T-cell (primary cell): Measurements from ENCODE around the gene CRYBG2. TPM values are rescaled to one million over a fixed set of nuclear protein-coding genes. Genes with fewer than 3 reads are reported as not detected.

Experiments used
- ATAC-seq, 4 experiments: fragments of 200-7000 bp in 3 of 4; fragments of 150-1000 bp in 1 of 4; cut with Tn5 transposase; replicated peaks in 1 of 4; 1 replicate in 3 of 4; 2 replicates in 1 of 4; pipeline ENCODE4 v1.10.0; 2021; ENCODE audit warnings: moderate library complexity in 3 of 4, mild to moderate bottlenecking in 2 of 4, moderate number of reproducible peaks in 1 of 4
- CTCF ChIA-PET, 2 donors: fragments of 300-600 bp; sonication (Branson Sonifier 250); formaldehyde crosslinking; loops; one replicate each; lab custom pipeline; 2022; ENCODE audit warnings: antibody characterized with exemption in 2 of 2; lab: Charles Lee
- POLR2A ChIA-PET, 2 donors: fragments of 300-600 bp; sonication (Branson Sonifier 250); formaldehyde crosslinking; loops; one replicate each; lab custom pipeline; 2022; ENCODE audit warnings: antibody characterized with exemption in 2 of 2; lab: Charles Lee
- DNase-seq, 35 experiments: peaks; one replicate each; pipeline versions ENCODE4 v3.0.0 to v3.0.0-alpha.2; 2013 to 2023
- H3K27ac ChIP-seq: one replicate; pipeline ENCODE4 v1.5.1; 2013; ENCODE audit warnings: low read length
- H3K27me3 ChIP-seq, 2 experiments: replicated peaks in 1 of 2; 1 replicate in 1 of 2; 2 replicates in 1 of 2; pipeline versions ENCODE4 v1.6.1 to v1.7.0; 2013; ENCODE audit warnings: low read length in 1 of 2, mixed read lengths in 1 of 2; ENCODE audit not compliant: control insufficient read depth in 2 of 2, insufficient read depth in 2 of 2; ENCODE audit errors: extremely low read depth in 1 of 2
- H3K36me3 ChIP-seq, 2 donors: 1 replicate in 1 of 2; 2 replicates in 1 of 2; pipeline versions ENCODE4 v1.6.1 to v1.7.0; 2013; ENCODE audit warnings: low read length in 1 of 2; ENCODE audit not compliant: control insufficient read depth in 2 of 2, insufficient read depth in 1 of 2; ENCODE audit errors: extremely low read depth in 1 of 2
- H3K4me1 ChIP-seq, 2 experiments: 1 replicate in 1 of 2; 2 replicates in 1 of 2; pipeline versions ENCODE4 v1.6.1 to v1.7.0; 2013; ENCODE audit warnings: low read length in 2 of 2, mixed read lengths in 1 of 2; ENCODE audit not compliant: insufficient read depth in 2 of 2, control insufficient read depth in 1 of 2; ENCODE audit errors: extremely low read depth in 1 of 2
- H3K4me3 ChIP-seq, 2 donors: 1 replicate in 1 of 2; 2 replicates in 1 of 2; pipeline versions ENCODE4 v1.5.1 to v1.7.0; 2013; ENCODE audit warnings: mild to moderate bottlenecking in 2 of 2, low read length in 1 of 2, moderate library complexity in 1 of 2; ENCODE audit not compliant: control insufficient read depth in 1 of 2; ENCODE audit errors: extremely low read depth in 1 of 2
- H3K9me3 ChIP-seq: 2 replicates; pipeline ENCODE4 v1.7.0; 2013
- H3K27ac Mint-ChIP-seq, 2 donors: one replicate each; pipeline ENCODE4 v1.8.0; 2020 to 2021; ENCODE audit warnings: mild to moderate bottlenecking in 2 of 2, mixed read lengths in 2 of 2
- H3K27me3 Mint-ChIP-seq, 2 donors: one replicate each; pipeline ENCODE4 v1.8.0; 2021 to 2022; ENCODE audit warnings: mixed read lengths in 2 of 2
- H3K36me3 Mint-ChIP-seq: one replicate; pipeline ENCODE4 v1.8.0; 2021; ENCODE audit warnings: mixed read lengths
- H3K4me1 Mint-ChIP-seq, 3 donors: one replicate each; pipeline ENCODE4 v1.8.0; 2020 to 2022; ENCODE audit warnings: mixed read lengths in 3 of 3, mild to moderate bottlenecking in 1 of 3
- H3K4me3 Mint-ChIP-seq, 3 donors: one replicate each; pipeline ENCODE4 v1.8.0; 2020 to 2022; ENCODE audit warnings: mild to moderate bottlenecking in 3 of 3, mixed read lengths in 3 of 3, moderate library complexity in 3 of 3
- H3K9me3 Mint-ChIP-seq, 3 donors: one replicate each; pipeline ENCODE4 v1.8.0; 2020 to 2022; ENCODE audit warnings: mixed read lengths in 3 of 3
- WGBS: methylation state at CpG from one replicate; pipeline ENCODE4 v1.1.5; 2013; ENCODE audit warnings: missing lambda C conversion rate; ENCODE audit not compliant: insufficient coverage; 5-methylcytosine and 5-hydroxymethylcytosine counted together
- total RNA-seq, 35 experiments: library from RNA in 6 of 35; stranded (reverse) in 6 of 35; fragments of 120-200 nt in 1 of 35; gene quantifications; one replicate each; pipeline versions ENCODE4 v1.2.1 to v1.2.4 and lab custom pipeline; 2013 to 2026

Gene CRYBG2
- total RNA-seq, 5 donors from 2014 or later (not counting 1 experiment from before 2014, with no cell fraction given): 3.0 to 7.3 (median 5.1) TPM

DNA sequence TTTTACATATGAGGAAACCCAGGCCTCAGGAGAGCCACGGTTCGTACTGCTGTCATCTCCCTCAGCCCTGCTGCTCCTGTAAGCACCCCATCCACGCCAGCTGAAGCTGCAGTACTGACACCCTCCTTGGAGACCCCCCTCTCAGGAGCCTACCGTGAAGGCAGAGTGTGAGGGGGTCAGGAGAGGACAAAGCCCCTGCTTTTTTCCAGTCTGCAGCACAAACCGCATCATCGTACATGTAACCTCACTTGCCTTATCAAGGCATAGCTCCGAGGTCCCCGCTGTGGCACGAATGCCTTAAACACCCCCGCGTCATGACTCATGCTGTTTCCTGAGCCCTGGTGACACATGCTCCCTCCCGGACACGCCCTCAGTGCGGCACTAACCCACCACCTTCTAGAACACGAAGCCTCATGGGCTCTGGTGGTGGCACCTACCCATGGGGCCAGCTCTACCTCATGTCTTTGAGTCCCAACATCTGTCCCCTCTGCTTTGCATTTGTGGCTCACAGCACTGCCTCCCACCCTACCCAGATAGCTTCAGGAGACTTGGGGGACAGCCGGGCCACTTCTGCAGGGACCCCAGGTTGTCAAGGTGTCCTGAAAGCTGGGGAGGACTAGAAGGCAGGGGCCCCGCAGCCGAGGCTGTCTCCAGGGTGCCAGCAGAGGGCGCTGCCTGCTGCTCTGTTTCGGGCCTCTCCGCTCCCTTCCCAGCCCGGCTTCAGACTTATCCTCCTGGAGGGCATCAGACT is 69.2 kb downstream of the CRYBG2 start:
- WGBS: 10% methylated on average over 15 of the region's 22 CpGs
- no peaks in the 10 kb centered on the region for H3K27me3 Mint-ChIP-seq
- peak overlapping the region; percentile 99 to 100 for H3K27ac Mint-ChIP-seq
- Histone ChIP-seq H3K9me3 (no peaks in the 10 kb centered on the region), H3K36me3 (peaks cover 9 to 20% of the 10 kb centered on the region in 2 donors), H3K4me3 (peak overlapping the region; percentile 37 to 40), H3K4me1 (peaks cover 65 to 96% of the 10 kb centered on the region in 2 experiments), H3K27ac (peak overlapping the region; percentile 91), H3K27me3 (no peaks in the 10 kb centered on the region)
- CTCF ChIA-PET: interaction anchor here (0.5 to 3.4 kb wide), 17 partner anchors 9 to 720 kb away, joined by 3 to 21 read pairs (median 5); partner anchors contain the start of genes CD52 (in 2 of the 2), CEP85 (in 1 of the 2), UBXN11 (in 1 of the 2) and ZNF593 (in 1 of the 2)
- peak overlapping the region; percentile 87 to 94 (median 91) for H3K4me3 Mint-ChIP-seq
- ATAC-seq (peak; percentile 65 to 76 (median 68)), DNase-seq (peak; percentile 81 to 96 (median 91))
- POLR2A ChIA-PET: interaction anchor here in 1 of 2 donors (1.0 kb wide), 1 partner anchor 30 kb away, joined by 3 read pairs; no protein-coding TSS in a partner anchor
- H3K4me1 Mint-ChIP-seq: peaks cover 89 to 92% (median 91%) of the 10 kb centered on the region in 3 donors
- peaks cover 26% of the 10 kb centered on the region for H3K36me3 Mint-ChIP-seq
- H3K9me3 Mint-ChIP-seq: no peaks in the 10 kb centered on the region

DNA sequence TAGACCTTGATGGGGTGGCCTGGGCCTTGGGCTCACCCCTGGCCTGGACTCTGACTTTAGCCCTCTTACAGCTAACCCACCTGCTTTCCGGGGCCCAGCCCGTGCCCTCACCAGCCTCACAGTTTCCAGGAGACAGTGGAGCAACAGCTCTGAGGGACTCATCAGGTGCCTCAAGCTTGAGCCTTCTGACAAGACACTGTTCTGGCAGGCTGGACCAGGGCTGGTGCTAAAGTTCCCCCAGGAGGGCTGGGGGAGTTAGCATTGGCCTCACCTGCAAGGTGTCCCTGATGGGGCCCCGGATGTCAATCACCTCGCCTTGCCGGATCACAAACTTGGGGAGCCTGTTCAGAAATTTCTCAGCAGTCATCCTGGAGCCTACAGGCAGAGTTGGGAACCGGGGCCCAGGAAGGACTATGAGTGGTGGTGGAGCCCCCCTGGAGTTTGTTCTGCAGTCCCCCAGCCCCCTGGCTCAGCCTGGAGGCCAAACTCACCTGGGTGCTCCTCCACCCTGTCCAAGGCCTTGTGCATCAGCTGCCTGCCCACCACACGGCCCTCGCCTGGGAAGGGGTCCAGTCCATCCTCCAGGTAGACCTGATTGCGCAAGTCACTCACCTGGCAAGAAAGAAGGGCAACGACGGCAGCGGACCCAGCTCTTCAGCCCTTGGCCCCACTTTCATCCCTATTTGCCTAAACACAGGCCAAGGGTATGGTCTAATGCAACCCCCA is 69.9 kb downstream of the CRYBG2 start:
- 57% methylated on average over 11 of the region's 12 CpGs for WGBS
- peak overlapping the region; percentile 99 to 100 for H3K27ac Mint-ChIP-seq
- ChIA-PET CTCF (interaction anchor here (0.5 to 3.4 kb wide), 17 partner anchors 9 to 719 kb away, joined by 3 to 21 read pairs (median 5); partner anchors contain the start of genes CD52 (in 2 of the 2), CEP85 (in 1 of the 2), UBXN11 (in 1 of the 2) and ZNF593 (in 1 of the 2)), POLR2A (interaction anchor here in 1 of 2 donors (1.0 kb wide), 1 partner anchor 31 kb away, joined by 3 read pairs; no protein-coding TSS in a partner anchor)
- H3K4me1 ChIP-seq: peaks cover 62 to 96% of the 10 kb centered on the region in 2 experiments
- H3K27me3 ChIP-seq: no peaks in the 10 kb centered on the region
- H3K4me1 Mint-ChIP-seq: peaks cover 89 to 91% (median 90%) of the 10 kb centered on the region in 3 donors
- peaks cover 9 to 20% of the 10 kb centered on the region in 2 donors for H3K36me3 ChIP-seq
- no peaks in the 10 kb centered on the region for H3K9me3 Mint-ChIP-seq
- H3K4me3 Mint-ChIP-seq: peak overlapping the region; percentile 87 to 94 (median 91)
- peaks cover 26% of the 10 kb centered on the region for H3K36me3 Mint-ChIP-seq
- peak in 1 of 35 experiments; percentile 25 for DNase-seq
- no peak for ATAC-seq
- peak overlapping the region; percentile 37 to 40 for H3K4me3 ChIP-seq
- H3K27ac ChIP-seq: peak overlapping the region; percentile 91
- H3K9me3 ChIP-seq: no peaks in the 10 kb centered on the region
- no peaks in the 10 kb centered on the region for H3K27me3 Mint-ChIP-seq

DNA sequence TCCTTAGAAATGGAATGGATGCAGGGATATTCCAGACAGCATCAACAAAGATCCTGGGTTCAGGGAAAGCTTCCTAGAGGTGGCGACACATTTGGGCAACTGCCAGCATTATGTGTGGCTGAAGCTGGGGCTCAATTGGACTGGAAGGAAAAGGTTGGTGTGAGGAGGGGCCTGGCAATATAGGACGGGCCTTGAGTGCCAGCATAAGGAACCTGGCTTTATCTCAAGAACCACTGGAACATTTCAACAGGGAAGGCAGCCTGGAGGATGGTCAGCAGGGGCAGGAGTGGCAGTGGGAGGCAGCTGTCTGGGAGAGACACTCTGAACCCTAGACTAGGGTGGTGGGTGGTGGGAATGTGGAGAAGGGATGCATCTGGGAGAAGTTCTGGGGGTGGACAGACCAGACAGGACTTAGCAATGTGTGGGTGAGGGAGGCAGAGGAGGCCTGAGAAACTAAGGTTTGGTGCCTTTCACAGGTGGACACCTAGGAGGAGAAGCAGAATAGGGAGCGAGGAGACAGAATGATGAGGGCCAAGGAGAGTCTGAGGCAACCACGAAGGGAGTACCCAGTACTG is 70.6 kb downstream of the CRYBG2 start:
- H3K27ac Mint-ChIP-seq: peak overlapping the region; percentile 99 to 100
- no peaks in the 10 kb centered on the region for H3K9me3 Mint-ChIP-seq
- 73% methylated on average over 2 of the region's 4 CpGs for WGBS
- peak overlapping the region; percentile 91 for H3K27ac ChIP-seq
- peaks cover 89 to 91% (median 90%) of the 10 kb centered on the region in 3 donors for H3K4me1 Mint-ChIP-seq
- H3K36me3 ChIP-seq: peaks cover 9 to 20% of the 10 kb centered on the region in 2 donors
- H3K4me3 Mint-ChIP-seq: peak overlapping the region; percentile 87 to 94 (median 91)
- H3K9me3 ChIP-seq: no peaks in the 10 kb centered on the region
- peaks cover 62 to 96% of the 10 kb centered on the region in 2 experiments for H3K4me1 ChIP-seq
- no peaks in the 10 kb centered on the region for H3K27me3 ChIP-seq
- H3K4me3 ChIP-seq: peak overlapping the region; percentile 6 to 37
- POLR2A ChIA-PET: no interaction called here
- DNase-seq (peak in 1 of 35 experiments; percentile 18), ATAC-seq (no peak)
- no peaks in the 10 kb centered on the region for H3K27me3 Mint-ChIP-seq
- CTCF ChIA-PET: interaction anchor here in 1 of 2 donors (1.7 to 3.4 kb wide), 2 partner anchors 8 to 81 kb away, joined by 4 to 21 read pairs; no protein-coding TSS in a partner anchor
- peaks cover 26% of the 10 kb centered on the region for H3K36me3 Mint-ChIP-seq

DNA sequence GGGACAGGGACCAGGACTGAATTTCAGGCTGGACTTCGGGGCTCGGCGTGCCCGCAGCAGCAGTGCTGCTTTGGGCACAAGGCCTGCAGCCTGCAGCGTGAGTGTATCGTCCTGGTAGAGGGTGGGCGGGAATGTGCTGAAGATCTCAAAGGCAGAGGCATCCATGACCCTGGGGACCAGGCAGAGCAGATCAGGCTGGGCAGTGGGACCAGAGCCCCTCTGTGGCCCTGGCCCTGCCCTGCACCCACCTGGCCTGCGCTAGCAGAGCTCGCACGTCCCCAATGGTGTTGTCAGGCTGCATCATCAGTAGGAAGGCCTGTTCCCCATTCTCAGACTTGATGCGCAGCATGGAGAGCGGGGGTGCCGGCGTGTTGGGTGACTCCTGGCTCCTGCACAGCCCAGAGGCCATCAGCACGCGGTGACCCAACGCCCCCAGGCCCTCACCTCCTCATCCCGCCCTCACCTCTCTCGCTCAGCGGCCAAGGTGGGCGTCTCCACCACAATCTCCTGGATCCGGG is 71.5 kb downstream of the CRYBG2 start:
- H3K36me3 ChIP-seq: peaks cover 9 to 20% of the 10 kb centered on the region in 2 donors
- Mint-ChIP-seq H3K4me1 (peaks cover 85 to 90% (median 89%) of the 10 kb centered on the region in 3 donors), H3K36me3 (peaks cover 26% of the 10 kb centered on the region), H3K9me3 (no peaks in the 10 kb centered on the region), H3K27ac (peak overlapping the region; percentile 99 to 100), H3K27me3 (no peaks in the 10 kb centered on the region), H3K4me3 (peak overlapping the region; percentile 87 to 94 (median 91))
- CTCF ChIA-PET: no interaction called here
- DNase-seq: peak in 1 of 35 experiments; percentile 14
- H3K27me3 ChIP-seq: no peaks in the 10 kb centered on the region
- H3K4me3 ChIP-seq: no peak overlapping the region
- no peaks in the 10 kb centered on the region for H3K9me3 ChIP-seq
- WGBS: 88% methylated on average over 9 of the region's 22 CpGs
- POLR2A ChIA-PET: no interaction called here
- no peak for ATAC-seq
- H3K27ac ChIP-seq: peak overlapping the region; percentile 91
- peaks cover 54 to 96% of the 10 kb centered on the region in 2 experiments for H3K4me1 ChIP-seq

DNA sequence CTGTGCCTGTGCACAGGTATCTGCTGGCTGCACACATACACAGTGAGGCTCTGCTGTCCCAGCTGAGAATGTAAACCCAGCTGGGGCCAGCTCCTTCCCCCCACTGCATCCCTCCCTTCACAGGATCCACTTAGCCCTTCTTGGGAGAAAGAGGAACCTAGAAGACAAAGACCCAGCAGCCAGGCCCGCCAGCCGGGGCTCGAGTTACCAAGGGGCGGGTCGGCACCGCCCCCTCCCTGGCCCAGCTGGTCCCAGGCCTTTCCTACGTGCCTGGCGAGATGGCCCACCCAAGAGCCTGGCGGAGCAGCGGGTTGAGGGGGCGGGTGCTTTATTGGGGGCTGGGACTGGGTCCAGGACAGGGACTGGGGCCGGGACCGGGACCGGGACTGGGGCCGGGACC is 72.0 kb downstream of the CRYBG2 start:
- peak overlapping the region; percentile 73 for H3K27ac ChIP-seq
- Mint-ChIP-seq H3K27ac (peak overlapping the region; percentile 99 to 100), H3K4me1 (peaks cover 84 to 90% (median 89%) of the 10 kb centered on the region in 3 donors), H3K4me3 (peak overlapping the region; percentile 87 to 94 (median 90)), H3K9me3 (no peaks in the 10 kb centered on the region), H3K27me3 (no peaks in the 10 kb centered on the region), H3K36me3 (peaks cover 26% of the 10 kb centered on the region)
- ChIA-PET POLR2A (interaction anchor here (0.5 to 0.6 kb wide), 3 partner anchors 11 to 1285 kb away, joined by 3 to 4 read pairs (median 4); no protein-coding TSS in a partner anchor), CTCF (no interaction called here)
- H3K9me3 ChIP-seq: no peaks in the 10 kb centered on the region
- DNase-seq (peak in 1 of 35 experiments; percentile 6), ATAC-seq (no peak)
- peaks cover 50 to 96% of the 10 kb centered on the region in 2 experiments for H3K4me1 ChIP-seq
- no peaks in the 10 kb centered on the region for H3K27me3 ChIP-seq
- 53% methylated on average over 15 of the region's 15 CpGs for WGBS
- H3K4me3 ChIP-seq: peak overlapping the region in 1 of 2 donors; percentile 92
- peaks cover 9 to 20% of the 10 kb centered on the region in 2 donors for H3K36me3 ChIP-seq
